HG03095 (cell line): ENCODE data around the gene TDRD5.

Experiments used
- ATAC-seq: cut with Tn5 transposase; IDR thresholded peaks from one replicate; pipeline ENCODE4 v1.9.1; 2021; ENCODE audit warnings: moderate library complexity; ENCODE audit not compliant: unreplicated experiment

The TDRD5 gene, protein sequence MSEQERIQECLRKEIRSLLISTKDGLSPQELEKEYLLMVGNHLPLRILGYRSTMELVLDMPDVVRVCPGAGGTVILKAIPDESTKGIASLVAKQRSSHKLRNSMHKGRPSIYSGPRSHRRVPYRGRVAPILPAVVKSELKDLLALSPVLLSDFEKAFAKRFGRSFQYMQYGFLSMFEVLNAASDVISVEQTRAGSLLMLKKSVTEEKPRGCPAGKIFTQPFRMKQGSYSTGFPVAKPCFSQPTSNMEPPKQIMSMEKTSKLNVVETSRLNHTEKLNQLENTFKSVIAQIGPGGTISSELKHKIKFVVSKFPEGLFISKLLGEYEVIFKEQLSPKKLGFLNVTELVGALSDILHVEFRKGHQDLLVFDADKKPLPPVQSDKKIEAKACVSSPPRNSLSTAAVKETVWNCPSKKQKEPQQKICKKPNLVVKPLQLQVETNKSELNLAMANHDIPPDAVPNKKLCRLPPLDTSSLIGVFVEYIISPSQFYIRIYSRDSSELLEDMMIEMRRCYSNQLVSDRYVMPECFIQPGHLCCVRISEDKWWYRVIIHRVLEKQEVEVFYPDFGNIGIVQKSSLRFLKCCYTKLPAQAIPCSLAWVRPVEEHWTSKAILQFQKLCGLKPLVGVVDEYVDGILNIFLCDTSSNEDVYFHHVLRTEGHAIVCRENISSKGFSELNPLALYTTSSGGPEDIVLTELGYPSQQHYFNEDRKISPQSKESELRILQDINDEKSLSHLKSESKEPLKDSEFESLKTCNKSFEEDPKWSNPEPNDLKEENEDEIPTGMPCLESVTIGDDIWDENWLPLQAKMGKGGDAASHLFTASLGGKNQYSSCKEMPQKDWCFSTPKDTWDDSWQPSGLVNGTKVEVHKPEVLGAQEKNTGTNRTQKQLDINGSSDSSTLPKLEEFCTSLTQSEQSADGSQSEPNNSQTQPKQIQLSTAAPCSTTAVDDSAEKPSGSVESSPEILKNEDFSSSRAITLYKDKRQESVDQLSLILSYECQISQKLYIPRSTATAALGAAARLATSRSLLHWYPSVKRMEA

DNA sequence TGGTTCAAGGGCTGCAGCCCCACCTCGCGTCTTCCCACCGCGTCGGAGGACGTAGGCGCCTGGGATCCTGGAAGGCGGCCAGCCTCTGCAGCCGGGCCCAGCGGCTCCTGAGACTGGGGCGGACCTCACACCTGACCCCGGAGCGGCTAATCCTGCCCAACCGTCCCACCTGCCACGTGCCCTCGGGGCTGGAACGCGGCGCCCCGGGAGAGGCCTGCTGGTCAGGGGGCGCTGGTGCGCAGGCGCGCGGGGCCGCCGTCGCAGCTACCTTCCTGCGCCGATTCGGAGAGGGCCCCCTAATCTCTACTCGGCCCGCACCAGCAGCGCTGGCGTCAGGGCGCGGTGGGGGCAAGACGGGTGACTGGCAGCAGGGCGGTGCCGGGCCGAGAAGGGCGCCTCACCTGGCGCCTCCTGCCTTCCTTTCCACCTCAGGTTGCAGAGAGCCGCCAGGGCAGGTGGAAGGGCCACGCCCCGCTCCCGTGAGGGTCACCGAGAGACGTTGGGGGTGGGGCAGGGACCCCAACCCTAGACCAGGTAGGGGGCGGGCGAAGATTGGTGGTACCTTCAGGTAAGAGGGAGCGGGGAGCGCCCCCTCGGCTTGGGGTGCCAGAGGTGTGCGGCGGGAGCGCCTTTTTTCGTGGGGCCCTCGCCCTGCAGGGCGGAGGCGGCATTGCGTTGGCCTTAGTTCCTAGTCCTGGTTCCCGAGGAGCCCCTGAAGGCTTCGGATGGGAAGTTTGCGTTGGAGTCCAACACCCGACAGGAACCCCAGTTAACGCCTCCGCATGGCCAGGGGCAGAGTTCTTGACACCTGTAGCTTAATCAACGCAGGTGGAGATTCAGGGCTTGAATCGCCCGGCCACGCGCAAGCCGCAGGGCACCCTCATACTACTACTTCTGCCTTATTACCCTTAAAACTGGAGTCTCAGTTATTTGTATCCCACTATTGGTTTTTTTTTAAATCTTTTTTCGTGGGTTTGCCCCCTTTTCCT is at the start of gene TDRD5:
TDRD5 (plus strand) TSS at position 241 of the 989 bp plus-strand sequence. CDS start 784 bp downstream, outside the sequence.
- no peak for ATAC-seq

DNA sequence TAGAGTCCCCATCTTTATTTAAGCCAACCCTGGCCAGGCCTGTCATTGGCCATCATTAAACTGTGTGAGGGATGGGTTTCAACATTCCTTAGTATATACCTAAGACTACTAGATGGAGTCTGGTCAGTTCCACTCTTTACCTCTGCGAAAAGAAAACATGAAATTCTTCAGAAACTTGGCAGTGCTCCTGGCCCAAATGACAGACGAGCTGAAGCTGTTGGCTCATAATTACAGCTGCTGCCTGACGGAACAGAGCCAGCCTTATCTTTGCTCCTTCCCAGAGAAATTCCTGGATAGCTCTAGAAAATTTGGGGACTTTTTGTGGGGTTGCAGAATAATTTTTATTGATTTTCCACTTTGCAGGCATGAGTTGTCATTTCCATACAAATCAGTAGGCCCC is 46.3 kb upstream of the TDRD5 start:
- no peak for ATAC-seq

DNA sequence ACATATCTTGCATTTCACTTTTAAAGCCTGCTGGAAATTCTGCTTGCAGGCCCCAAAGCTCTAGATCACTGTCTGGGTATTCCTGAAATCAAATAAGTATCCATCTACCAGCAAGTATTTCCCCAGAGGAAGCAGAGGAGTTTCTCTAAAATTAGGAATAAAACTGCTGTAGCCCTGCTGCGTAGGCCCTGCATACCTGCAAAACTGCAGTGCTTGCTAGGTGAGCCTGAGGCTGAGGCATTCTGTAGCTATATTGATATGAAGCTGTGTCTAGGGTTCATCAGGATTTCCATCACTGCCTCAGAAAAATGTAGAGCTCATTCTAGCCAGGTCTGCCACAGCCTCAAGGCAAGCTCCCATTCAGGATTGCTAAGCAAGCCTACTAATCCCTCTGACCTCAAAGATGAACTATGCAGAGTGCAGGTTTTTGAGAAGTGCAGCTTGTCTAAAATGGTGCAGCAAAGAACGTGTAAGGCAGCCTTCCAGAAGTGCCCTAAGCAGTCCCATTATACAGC is 44.6 kb upstream of the TDRD5 start:
- ATAC-seq: no peak

DNA sequence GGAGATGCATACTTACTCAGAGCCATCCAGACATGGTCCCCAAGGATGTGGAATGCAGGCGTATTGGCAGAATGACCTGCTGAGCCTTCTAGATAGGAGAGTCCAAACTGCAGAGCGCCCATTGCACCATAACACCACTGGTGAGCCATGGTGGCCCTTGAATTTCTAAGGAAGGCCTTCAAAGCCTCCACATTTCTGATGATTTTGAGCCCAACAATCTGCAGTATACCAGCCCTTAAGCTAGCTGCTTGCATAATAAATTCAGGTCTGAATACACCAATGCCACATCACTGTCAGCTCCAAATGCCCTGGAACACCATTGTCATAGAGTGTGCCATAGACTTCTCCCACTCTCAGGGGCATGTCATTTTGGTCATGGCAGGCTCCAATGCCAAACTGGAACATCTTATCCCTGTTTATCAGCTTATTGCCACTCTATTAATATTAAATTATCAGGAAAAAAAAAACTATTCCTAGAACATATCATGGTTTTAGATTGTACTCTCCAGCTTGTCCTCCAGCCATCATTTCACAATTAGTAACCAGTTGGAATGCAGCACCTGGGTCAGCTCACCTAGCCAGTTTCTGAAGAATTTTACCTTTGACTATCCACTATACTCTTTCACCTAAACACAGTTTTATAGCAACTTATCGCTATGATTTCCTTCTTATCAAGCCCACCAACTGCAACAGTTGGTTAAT is 42.8 kb upstream of the TDRD5 start:
- ATAC-seq: no peak

DNA sequence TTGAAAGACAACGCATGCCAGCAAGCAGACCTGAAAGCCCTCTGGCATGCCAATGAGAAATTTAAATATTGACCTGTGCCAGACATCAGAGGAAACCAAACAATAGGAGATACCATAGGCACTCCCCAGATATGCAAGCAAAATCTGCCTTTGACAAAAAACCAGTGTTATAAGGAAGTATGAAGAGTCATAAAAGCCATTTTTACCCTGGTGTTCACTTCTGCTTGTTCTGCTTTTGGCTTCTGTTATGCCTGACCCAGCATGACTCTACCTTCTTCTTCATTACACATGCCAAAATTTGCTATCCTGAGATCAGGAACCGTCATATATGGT is 42.3 kb upstream of the TDRD5 start:
- ATAC-seq: no peak

DNA sequence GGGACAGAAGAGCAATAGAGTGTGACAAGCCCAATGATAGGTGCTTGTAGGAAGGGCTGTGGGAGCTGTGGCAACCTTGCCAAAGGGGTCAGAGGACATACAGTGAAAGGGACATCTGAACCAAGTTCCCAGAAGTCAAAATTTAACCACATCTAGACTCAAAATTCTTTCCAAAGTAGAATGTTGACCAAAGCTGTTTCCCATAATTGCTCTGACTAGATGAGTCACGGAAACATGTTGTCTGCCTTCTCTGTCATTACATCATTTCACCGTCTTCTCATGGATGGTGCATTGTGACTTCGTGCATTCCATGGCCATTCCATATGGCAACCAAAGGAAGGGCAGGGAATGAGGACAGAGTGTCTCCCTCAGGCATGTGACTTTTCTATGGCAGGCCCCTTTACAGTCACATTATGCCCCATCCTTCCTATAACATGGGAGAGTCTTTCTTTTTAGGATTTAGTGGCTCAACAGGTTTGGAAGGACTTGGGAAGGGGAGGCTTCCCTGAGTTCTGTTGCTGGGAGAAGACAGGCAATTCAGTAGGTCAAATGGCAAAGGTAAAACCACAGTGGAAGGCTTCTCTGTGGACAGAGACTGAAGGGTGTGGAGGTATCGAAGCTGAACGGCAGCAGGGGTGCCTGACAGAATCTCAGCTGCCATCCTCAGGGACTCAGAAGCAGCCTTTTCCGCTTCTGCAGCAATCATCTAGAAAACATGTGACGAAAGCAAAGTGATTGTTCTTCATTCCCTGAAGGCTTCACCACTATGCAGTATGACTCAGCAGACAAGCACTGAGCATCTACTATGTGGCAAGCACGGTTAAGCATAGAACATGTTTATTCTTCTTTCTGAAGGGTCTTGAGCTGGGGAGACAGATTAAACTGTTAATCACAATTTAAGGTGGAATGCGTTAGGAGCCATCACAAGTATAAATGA is 40.6 kb upstream of the TDRD5 start:
- peak; percentile 89 for ATAC-seq

DNA sequence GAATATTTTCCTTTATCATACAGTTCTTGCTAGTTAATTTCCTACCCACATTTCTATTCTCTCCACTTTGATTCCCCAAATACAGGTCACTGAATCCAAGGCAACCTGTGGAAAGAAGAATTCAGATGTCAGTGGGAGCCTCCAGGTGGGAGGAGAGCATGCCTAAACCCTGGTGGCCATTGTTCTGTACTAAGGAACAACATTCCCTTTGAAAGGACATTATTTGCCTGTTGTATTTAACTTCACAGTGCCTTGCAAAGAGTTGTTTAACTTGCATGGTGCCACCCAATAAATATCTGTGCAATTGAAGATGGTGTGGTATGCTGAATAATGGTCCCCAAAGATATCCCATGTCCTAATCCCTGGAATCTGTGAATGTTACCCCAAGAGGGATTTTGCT is 37.2 kb upstream of the TDRD5 start:
- ATAC-seq: no peak

DNA sequence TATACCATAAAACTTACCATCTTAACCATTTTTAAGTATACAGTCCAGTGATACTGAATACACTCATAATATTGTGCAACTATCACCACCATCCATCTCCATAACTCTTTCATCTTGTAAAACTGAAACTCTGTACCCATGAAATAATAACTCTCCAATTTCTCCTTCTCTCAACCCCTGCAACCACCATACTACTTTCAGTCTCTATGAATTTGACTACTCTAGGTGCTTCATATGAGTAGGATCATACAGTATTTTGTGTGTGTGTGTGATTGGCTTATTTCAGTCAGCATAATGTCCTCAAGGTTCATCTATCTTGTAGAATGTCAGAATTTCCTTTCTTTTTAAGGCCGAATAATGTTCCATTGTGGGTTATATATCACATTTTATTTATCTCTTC is 33.6 kb upstream of the TDRD5 start:
- no peak for ATAC-seq

DNA sequence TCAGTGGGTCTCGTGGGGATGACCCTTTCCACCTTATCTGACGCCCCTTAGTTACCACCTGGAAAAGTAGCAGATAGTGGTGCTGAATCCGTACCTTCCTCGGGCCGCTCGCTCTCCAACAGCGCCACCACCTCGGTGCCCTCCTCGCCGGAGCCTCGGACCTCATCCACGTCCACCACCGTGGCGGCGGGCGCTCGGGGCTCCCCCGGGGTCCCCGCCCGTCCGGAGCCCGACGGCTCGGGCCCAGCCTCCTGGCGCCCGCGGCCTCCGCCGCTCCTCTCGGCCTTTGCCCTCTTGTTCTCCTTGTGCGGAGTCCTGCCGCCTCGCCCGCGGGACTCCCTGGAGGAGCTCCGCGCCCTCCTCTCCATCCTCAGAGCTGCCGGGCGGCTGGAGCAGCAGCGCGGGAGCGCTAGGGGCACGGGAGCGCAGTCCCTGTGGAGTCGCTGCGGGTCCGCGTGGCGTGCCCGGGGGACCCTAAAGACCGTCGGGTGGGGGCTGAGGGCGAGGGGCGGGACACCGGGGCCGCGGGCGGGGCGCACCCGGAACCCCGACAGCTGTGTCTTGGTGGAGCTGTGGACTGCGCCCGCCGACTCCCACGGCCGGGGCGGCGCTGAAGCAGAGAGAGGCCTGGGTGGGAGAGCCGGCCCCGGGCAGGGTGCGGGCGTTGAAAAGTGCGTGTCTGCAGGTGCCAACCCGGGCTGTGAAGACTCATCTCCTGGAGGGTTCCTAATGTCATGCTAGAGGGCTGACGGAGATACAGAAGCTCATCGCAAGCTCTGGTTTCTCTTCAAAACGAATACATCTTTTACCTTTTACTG is 15.9 kb upstream of the TDRD5 start, which contains the start of gene NPHS2:
NPHS2 (minus strand) TSS at position 452 of the 818 bp plus-strand sequence; CDS start at position 368, 84 bp downstream.
- ATAC-seq: no peak

DNA sequence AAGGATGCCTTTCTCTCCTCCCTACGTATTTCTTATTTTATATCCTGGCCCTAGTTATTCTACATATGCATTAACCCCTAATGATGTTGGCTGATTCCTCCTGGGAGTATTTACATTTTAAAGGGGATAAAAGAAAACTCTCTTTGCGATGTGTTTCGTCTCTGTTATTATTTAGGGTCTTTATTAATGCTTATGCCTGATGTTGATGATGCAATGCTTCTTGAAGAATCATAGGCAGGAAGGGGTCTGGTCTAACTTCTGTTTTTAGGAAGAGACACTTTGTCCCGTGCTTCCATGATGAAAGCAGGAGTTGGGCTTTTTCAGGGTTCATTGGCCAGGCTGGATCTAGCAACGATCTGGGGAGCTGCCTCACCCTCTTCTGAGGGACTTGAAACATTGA is 15.1 kb upstream of the TDRD5 start:
- ATAC-seq: no peak

DNA sequence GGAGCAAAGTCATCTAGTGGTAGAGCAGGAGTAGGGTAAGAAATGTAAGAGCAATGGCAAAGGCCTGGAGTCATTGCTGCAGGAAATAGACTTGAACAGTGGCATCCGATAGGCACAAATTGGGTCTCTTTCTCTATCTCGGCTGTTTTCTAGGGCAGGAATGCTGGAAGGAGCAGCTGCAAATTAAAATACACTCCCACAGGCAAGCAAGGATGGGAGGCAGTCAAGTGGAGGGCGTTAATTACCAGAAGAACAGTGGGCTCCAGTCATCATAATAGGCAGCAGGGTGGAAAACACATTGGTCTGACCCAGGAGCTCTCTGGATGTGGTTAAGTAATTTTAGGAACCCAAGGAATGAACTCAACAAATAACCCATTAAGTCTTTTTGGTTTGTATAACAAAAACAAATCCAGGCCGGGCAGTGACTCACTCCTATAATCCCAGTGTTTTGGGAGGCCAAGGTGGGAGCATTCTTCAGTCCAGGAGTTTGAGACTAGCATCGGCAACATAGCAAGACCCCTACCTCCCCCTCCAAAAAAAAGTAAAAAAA is 7.8 kb upstream of the TDRD5 start:
- ATAC-seq: no peak

DNA sequence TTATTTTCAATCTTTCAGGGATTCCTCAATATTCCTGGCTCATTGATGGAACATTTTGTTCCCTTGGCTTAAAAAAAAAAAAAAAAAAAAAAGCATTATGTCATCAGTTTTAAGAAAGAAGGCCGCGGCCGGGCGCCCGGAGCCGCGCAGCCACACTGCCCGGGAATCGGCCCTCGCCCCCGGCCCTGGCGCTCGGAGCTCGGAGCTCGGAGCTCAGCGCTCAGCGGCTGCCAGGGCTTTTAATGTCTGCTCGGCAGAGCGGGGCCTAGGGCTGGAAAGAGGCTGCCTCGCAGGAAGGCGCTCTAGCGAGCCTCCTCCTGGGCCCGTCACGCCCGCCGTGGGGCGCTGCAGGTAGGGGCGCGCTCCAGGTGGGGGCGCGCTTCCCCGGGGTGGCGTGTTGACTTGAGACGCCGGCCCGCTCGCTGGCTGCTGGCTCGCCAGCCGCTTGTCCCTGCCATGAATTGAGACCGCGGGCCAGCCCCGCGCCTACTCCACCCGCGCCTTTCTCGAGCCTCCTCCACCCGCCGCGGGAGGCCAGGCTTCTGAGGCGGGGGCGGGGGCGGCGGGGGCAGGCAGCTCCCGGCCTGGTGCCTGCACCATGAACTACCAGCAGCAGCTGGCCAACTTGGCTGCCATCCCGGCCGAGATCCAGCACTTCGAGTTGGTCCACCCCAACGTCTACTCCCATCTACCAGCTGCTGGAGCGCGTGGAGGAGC is 5.4 kb upstream of the TDRD5 start:
- ATAC-seq: no peak

DNA sequence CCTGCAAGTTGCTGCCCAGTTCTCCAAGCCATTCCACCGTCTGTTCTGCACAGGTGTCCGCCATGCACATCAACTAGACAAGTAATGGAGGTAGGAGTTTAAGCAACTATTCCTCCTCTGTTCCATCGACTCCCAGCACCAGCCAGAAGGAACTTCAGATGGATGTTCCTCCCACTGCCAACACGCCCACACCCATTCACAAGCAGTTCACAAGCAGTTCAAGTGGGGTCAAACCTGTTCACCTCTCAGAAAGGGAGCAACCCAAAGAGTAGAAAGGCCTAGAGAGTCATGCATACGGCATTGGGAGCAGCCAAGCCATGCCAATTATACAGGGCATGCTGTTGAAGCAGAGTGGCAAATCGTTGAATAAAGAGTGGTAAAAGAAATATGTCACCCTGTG is 4.3 kb upstream of the TDRD5 start:
- no peak for ATAC-seq

DNA sequence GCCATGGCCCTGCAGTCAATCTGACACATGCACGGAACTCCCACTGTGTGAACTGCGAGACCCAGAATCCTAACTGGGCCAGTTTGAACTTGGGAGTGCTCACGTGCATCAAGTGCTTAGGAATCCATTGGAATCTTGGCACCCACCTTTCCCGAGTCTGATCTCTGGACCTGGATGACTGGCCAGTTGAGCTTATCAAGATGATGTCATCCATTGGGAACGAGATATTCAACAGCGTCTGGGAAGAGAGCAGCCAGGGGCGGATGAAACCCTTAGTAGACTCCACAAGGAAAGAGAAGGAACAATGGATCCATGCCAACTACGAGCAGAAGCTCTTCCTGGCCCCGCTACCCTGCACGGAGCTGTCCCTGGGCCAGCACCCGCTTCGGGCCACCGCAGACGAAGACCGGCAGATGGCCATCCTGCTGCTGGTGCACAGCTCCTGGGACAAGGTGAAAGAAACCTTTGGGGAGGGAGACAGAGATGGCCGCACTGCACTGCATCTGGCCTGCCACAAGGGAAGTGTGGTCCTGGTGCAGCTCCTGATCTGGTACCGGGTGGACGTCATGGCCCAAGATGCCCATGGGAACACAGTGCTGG is 3.1 kb upstream of the TDRD5 start:
- ATAC-seq: no peak

DNA sequence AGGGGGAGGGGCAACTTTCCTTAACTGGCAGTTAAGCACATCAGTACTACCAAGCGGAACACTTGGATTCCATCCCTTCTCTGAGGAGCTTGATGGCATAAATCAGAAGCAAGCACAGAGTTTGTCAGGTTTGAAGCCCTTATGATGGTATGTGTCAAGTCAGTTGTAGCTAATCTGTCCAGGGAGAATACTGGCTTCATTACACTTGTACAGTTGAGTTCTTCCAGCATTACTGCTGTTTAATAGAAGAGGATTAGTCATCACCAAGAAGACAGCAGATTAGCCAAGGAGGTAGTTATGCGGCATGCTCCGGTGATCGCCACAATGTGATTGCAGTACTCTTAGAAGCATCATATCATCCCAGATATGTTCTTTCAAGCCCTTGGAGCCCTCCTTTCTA is 2.1 kb upstream of the TDRD5 start:
- ATAC-seq: no peak

DNA sequence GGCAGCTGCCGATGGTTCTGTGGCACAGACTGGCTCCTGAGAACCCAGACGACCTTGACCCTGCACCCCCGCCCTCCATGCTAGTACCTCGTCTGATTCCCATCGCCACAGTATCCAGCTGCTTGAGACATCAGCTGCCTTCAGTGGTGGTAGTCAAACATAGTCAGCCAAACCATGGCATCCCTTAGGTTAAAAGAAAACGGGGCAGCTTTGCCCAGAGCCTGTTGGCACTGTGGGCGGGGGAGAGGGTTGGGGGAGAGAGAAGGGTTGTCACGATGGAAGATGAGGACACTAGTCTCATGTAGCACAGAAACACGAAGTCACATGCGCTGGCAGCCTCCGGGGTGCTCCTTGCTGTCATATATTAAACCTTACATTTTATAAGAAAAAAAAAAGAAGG is 961 bp upstream of the TDRD5 start:
- ATAC-seq: no peak

DNA sequence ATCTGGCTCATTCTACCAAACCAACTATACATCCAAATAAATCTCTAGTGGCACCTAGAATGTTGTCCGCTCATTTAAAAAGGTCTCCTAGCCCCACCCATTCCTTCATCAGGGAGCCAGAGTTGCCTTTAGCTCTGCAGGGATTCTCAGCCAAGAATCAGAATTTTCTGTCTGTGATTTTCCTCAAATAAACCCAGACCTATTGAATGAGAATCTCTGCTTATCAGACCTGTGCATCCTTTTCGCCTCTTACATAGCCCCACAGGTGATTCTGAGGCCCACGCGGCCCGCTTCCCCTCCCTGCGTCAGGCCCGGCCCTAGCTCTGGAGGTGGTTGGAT is 410 bp upstream of the TDRD5 start:
- ATAC-seq: no peak
